Measurements from ENCODE around the gene DGCR2.
A peak's percentile ranks its signal among the peaks of the same experiment; 100 is the strongest.
"Not testable (repeated sequence)": the region's sequence is repeated elsewhere in the genome, so short reads cannot be mapped to it uniquely, and the experiment has no call there.

DGCR2 gene

GRCh38 chr22:18990355-18991137 is 131.7 kb downstream of the DGCR2 start:
- H3K4me3 ChIP-seq (replicated peaks in 1 of 2; ENCODE audit: low read depth in 2 of 2, low read length in 2 of 2), result no peak overlapping the region
- TF ChIP-seq, protein P1, sequence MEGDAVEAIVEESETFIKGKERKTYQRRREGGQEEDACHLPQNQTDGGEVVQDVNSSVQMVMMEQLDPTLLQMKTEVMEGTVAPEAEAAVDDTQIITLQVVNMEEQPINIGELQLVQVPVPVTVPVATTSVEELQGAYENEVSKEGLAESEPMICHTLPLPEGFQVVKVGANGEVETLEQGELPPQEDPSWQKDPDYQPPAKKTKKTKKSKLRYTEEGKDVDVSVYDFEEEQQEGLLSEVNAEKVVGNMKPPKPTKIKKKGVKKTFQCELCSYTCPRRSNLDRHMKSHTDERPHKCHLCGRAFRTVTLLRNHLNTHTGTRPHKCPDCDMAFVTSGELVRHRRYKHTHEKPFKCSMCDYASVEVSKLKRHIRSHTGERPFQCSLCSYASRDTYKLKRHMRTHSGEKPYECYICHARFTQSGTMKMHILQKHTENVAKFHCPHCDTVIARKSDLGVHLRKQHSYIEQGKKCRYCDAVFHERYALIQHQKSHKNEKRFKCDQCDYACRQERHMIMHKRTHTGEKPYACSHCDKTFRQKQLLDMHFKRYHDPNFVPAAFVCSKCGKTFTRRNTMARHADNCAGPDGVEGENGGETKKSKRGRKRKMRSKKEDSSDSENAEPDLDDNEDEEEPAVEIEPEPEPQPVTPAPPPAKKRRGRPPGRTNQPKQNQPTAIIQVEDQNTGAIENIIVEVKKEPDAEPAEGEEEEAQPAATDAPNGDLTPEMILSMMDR (IDR thresholded peaks at IDR 0.05; ENCODE audit: low read depth, low read length), result no peak
- DNase-seq (ENCODE audit: low read depth in 2 of 2), result no peak

DNA sequence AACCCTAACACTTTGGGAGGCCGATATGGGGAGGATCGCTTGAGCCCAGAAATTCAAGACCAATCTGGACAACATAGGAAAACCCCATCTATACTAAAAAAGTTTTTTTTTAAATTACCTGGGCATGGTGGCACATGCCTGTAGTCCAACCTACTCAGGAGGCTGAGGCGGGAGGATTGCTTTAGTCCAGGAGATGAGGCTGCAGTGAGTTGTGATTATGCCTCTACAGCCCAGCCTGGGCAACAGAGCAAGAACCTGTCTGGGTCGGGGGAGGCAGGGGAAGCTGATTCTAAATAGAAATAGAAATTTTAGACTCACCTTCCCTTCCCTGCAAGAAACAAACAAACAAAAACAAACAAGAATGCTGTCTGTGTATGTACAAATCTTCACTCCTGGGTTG is 133.3 kb downstream of the DGCR2 start:
- DNase-seq (ENCODE audit: low read depth in 2 of 2), result no peak
- TF ChIP-seq, protein P1 (IDR thresholded peaks at IDR 0.05; ENCODE audit: low read depth, low read length), result no peak
- no peak overlapping the region for H3K4me3 ChIP-seq (replicated peaks in 1 of 2; ENCODE audit: low read depth in 2 of 2, low read length in 2 of 2)

DNA sequence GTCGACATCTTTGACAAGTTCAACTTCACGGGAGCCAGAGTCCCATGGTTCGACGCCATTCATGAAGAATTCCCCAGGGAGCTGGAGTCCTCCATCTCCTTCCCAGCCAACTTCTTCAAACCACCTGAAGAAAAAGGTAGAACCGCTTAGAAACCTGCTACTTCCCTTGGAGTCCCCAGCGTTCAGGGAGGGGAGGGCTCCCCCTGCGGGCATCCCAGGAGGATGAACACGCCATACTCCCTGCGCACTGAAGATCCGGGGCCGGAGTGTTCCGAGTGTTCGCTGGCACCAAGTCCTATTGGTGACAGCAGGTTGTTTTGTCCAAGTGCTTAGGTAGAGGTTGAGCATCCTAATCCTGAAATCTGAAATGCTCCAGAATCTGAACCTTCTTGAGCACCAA is 134.4 kb downstream of the DGCR2 start:
- TF ChIP-seq, protein P1 (IDR thresholded peaks at IDR 0.05; ENCODE audit: low read depth, low read length), result peak; percentile 41
- DNase-seq (ENCODE audit: low read depth in 2 of 2), result peak in 1 of 2 donors; percentile 4
- no peak overlapping the region for H3K4me3 ChIP-seq (replicated peaks in 1 of 2; ENCODE audit: low read depth in 2 of 2, low read length in 2 of 2)

DNA sequence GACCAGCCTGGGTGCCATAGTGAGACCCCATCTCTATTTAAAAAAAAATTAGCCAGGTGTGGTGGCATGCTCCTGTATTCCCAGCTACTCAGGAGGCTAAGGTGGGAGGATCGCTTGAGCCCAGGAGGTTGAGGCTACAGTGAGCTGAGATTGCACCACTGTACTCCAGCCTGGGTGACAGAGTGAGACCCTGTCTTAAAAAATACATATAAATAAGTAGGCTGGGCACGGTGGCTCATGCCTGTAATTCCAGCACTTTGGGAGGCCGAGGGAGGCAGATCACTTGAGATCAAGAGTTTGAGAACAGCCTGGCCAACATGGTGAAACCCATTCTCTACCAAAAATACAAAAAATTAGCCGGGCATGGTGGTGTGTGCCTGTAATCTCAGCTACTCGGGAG is 135.1 kb downstream of the DGCR2 start:
- DNase-seq (ENCODE audit: low read depth in 2 of 2); H3K4me3 ChIP-seq (replicated peaks in 1 of 2; ENCODE audit: low read depth in 2 of 2, low read length in 2 of 2): not testable (repeated sequence)
